K562 (cell line): ENCODE data around the gene HRC. TPM values are rescaled to one million over a fixed set of nuclear protein-coding genes. Genes with fewer than 3 reads are reported as not detected.
A peak's percentile ranks its signal among the peaks of the same experiment; 100 is the strongest.

Experiments used
- BHLHE40 ChIP-seq: IDR thresholded peaks from 2 replicates; pipeline ENCODE4 v1.6.1; 2011; ENCODE audit warnings: low read length, improper control_type of control experiment
- HMGN3 ChIP-seq: IDR thresholded peaks from 2 replicates; pipeline ENCODE4 v1.6.1; 2011; ENCODE audit warnings: borderline replicate concordance, low read depth, mild to moderate bottlenecking, mixed read lengths, low read length; ENCODE audit not compliant: insufficient read length; ENCODE audit errors: extremely low read depth
- NEUROD1 ChIP-seq: fragments of 150-350 bp; IDR thresholded peaks from 2 replicates; pipeline ENCODE4 v1.6.1; 2014; ENCODE audit warnings: borderline replicate concordance, low read length, low read depth; ENCODE audit not compliant: partially characterized antibody
- NUFIP1 ChIP-seq: fragments of 450-650 bp; IDR thresholded peaks from 2 replicates; pipeline ENCODE4 v1.6.1; 2018; ENCODE audit not compliant: partially characterized antibody
- RBFOX2 ChIP-seq: fragments of 200-400 bp; formaldehyde crosslinking; IDR thresholded peaks from 2 replicates; pipeline ENCODE4 v1.6.1; 2017; ENCODE audit warnings: low read depth, mild to moderate bottlenecking, low read length, moderate library complexity
- SAP30 ChIP-seq: fragments of 200-600 bp; sonication (generic); IDR thresholded peaks from 2 replicates; pipeline ENCODE4 v1.6.1; 2012; ENCODE audit warnings: borderline replicate concordance, low read depth, mild to moderate bottlenecking, moderate library complexity, low read length, control low read depth, inconsistent platforms; ENCODE audit not compliant: insufficient read depth, poor library complexity, severe bottlenecking
- SUPT5H ChIP-seq: fragments of 450-650 bp; IDR thresholded peaks from 2 replicates; pipeline ENCODE4 v1.6.1; 2016
- ZNF57 ChIP-seq: fragments of 450-650 bp; formaldehyde crosslinking; IDR thresholded peaks from 2 replicates; pipeline ENCODE4 v1.4.0; 2020; ENCODE audit warnings: mild to moderate bottlenecking, moderate library complexity
- polyA plus RNA-seq, 8 experiments: library from polyadenylated mRNA; depleted of rRNA in 4 of 8; stranded (reverse) in 5 of 8; unstranded in 3 of 8; fragments of >200 nt; fragmentation: Nextera tagmentation in 2 of 8; fragmentation: Illumina TruSeq in 1 of 8; extraction: Ambion mirVana in 2 of 8; extraction: Trizol in 1 of 8; gene quantifications; 2 replicates each; pipeline versions ENCODE4 v1.2.1 to v1.2.3, GENCODE V29; 2011 to 2014; ENCODE audit warnings: inconsistent platforms in 1 of 8, missing spikeins in 1 of 8
- total RNA-seq, 7 experiments: library from RNA; depleted of rRNA in 6 of 7; stranded (reverse); fragments of >200 nt in 6 of 7; fragmentation: Illumina TruSeq in 2 of 7; extraction: Trizol in 2 of 7; gene quantifications; 2 replicates each; pipeline versions ENCODE4 v1.2.1 to v1.2.3, GENCODE V29; 2011 to 2021; ENCODE audit warnings: low replicate concordance in 1 of 7
- TF ChIP-seq, protein P1 (sequence below): sonication (generic); formaldehyde crosslinking; IDR thresholded peaks from 2 replicates; pipeline ENCODE4 v1.8.0; 2023; ENCODE audit warnings: missing genetic modification reagents, mild to moderate bottlenecking, borderline replicate concordance
- TF ChIP-seq, protein P2 (sequence below), 2 experiments: fragments of 450-650 bp; conservative IDR thresholded peaks; 2 replicates each; pipeline ENCODE4 v1.6.1; 2017; ENCODE audit warnings: mild to moderate bottlenecking in 2 of 2, moderate library complexity in 2 of 2
- TF ChIP-seq, protein P3 (sequence below): fragments of 150-350 bp; IDR thresholded peaks from 2 replicates; pipeline ENCODE4 v1.6.1; 2014; ENCODE audit warnings: low read depth, mild to moderate bottlenecking, low read length, borderline replicate concordance
- TF ChIP-seq, protein P4 (sequence below): sonication (generic); formaldehyde crosslinking; IDR thresholded peaks from 2 replicates; pipeline ENCODE4 v1.9.0; 2022; ENCODE audit warnings: mild to moderate bottlenecking, missing genetic modification reagents

HRC gene
- total and polyA plus RNA-seq, 9 of the 15 experiments (the other 6 are each of a cell fraction or from before 2014, with no cell fraction given) = 0.66 to 18.7 (median 13.1) TPM

DNA sequence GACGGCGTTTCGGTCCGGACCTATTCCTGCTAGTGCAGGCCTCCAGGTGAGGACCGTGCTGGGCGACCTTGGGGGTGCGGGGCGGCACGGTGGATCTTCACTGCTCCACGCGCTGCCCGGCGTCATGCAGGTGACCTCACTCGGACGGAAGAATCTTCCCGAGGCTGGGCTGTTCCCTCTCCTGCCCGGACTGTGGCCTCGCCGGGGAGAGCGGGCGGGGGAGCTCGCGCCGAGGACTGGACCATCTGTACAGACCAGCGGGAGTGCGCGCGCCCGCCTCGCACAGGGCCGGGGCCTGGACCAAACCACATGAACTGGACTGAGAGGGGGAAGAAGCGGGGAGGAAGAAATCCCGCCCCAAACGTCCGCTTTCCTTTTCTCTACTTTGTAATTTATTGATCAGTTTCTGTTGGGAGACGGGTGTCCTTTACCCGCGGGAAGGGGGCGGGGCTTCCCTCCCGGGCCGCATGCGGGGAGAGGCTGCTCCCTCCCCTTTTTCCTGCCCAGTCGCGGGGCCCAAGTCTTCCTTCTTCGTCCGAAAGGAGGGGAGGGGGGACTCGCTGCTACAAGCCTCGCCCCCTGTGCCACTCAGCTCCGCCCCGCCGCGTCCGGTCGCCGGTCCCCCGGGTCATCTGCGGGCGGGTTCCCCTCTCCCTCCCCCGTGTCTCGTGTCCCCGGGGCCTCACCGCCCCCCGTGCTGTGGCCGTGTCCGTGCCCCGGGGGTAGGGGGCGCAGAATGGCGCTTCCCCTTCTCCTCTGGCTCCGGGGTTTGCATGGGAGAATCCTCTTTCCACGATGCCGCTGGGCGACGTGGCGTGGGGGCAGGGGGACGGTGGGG, 4.9 kb downstream of the HRC start (continued):
- peak; percentile 82 for TF ChIP-seq BHLHE40
- no peak for TF ChIP-seq SAP30
- TF ChIP-seq, protein P1, sequence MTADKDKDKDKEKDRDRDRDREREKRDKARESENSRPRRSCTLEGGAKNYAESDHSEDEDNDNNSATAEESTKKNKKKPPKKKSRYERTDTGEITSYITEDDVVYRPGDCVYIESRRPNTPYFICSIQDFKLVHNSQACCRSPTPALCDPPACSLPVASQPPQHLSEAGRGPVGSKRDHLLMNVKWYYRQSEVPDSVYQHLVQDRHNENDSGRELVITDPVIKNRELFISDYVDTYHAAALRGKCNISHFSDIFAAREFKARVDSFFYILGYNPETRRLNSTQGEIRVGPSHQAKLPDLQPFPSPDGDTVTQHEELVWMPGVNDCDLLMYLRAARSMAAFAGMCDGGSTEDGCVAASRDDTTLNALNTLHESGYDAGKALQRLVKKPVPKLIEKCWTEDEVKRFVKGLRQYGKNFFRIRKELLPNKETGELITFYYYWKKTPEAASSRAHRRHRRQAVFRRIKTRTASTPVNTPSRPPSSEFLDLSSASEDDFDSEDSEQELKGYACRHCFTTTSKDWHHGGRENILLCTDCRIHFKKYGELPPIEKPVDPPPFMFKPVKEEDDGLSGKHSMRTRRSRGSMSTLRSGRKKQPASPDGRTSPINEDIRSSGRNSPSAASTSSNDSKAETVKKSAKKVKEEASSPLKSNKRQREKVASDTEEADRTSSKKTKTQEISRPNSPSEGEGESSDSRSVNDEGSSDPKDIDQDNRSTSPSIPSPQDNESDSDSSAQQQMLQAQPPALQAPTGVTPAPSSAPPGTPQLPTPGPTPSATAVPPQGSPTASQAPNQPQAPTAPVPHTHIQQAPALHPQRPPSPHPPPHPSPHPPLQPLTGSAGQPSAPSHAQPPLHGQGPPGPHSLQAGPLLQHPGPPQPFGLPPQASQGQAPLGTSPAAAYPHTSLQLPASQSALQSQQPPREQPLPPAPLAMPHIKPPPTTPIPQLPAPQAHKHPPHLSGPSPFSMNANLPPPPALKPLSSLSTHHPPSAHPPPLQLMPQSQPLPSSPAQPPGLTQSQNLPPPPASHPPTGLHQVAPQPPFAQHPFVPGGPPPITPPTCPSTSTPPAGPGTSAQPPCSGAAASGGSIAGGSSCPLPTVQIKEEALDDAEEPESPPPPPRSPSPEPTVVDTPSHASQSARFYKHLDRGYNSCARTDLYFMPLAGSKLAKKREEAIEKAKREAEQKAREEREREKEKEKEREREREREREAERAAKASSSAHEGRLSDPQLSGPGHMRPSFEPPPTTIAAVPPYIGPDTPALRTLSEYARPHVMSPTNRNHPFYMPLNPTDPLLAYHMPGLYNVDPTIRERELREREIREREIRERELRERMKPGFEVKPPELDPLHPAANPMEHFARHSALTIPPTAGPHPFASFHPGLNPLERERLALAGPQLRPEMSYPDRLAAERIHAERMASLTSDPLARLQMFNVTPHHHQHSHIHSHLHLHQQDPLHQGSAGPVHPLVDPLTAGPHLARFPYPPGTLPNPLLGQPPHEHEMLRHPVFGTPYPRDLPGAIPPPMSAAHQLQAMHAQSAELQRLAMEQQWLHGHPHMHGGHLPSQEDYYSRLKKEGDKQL (CRISPR knock-in tag) = no peak
- peak; percentile 68 for TF ChIP-seq NEUROD1
- TF ChIP-seq NUFIP1 = peak; percentile 77
- TF ChIP-seq, protein P2, sequence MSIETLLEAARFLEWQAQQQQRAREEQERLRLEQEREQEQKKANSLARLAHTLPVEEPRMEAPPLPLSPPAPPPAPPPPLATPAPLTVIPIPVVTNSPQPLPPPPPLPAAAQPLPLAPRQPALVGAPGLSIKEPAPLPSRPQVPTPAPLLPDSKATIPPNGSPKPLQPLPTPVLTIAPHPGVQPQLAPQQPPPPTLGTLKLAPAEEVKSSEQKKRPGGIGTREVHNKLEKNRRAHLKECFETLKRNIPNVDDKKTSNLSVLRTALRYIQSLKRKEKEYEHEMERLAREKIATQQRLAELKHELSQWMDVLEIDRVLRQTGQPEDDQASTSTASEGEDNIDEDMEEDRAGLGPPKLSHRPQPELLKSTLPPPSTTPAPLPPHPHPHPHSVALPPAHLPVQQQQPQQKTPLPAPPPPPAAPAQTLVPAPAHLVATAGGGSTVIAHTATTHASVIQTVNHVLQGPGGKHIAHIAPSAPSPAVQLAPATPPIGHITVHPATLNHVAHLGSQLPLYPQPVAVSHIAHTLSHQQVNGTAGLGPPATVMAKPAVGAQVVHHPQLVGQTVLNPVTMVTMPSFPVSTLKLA (conservative IDR thresholded peaks at IDR 0.05) = peak; percentile 71 to 85
- TF ChIP-seq, protein P3, sequence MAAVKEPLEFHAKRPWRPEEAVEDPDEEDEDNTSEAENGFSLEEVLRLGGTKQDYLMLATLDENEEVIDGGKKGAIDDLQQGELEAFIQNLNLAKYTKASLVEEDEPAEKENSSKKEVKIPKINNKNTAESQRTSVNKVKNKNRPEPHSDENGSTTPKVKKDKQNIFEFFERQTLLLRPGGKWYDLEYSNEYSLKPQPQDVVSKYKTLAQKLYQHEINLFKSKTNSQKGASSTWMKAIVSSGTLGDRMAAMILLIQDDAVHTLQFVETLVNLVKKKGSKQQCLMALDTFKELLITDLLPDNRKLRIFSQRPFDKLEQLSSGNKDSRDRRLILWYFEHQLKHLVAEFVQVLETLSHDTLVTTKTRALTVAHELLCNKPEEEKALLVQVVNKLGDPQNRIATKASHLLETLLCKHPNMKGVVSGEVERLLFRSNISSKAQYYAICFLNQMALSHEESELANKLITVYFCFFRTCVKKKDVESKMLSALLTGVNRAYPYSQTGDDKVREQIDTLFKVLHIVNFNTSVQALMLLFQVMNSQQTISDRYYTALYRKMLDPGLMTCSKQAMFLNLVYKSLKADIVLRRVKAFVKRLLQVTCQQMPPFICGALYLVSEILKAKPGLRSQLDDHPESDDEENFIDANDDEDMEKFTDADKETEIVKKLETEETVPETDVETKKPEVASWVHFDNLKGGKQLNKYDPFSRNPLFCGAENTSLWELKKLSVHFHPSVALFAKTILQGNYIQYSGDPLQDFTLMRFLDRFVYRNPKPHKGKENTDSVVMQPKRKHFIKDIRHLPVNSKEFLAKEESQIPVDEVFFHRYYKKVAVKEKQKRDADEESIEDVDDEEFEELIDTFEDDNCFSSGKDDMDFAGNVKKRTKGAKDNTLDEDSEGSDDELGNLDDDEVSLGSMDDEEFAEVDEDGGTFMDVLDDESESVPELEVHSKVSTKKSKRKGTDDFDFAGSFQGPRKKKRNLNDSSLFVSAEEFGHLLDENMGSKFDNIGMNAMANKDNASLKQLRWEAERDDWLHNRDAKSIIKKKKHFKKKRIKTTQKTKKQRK = no peak
- peak; percentile 88 for TF ChIP-seq HMGN3
- peak; percentile 87 for TF ChIP-seq RBFOX2
- TF ChIP-seq SUPT5H = peak; percentile 58; the same call in 1 of the 2 replicates
- no peak for TF ChIP-seq ZNF57
- TF ChIP-seq, protein P4, sequence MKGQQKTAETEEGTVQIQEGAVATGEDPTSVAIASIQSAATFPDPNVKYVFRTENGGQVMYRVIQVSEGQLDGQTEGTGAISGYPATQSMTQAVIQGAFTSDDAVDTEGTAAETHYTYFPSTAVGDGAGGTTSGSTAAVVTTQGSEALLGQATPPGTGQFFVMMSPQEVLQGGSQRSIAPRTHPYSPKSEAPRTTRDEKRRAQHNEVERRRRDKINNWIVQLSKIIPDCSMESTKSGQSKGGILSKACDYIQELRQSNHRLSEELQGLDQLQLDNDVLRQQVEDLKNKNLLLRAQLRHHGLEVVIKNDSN = peak; percentile 32; the same call in 1 of the 2 replicates
